HS-27A (cell line): ENCODE measurements around the gene MYLK.

Experiments
- DNase-seq: peaks from one replicate; pipeline ENCODE4 v3.0.0-alpha.2; 2012; ENCODE audit warnings: low read depth, missing footprints

Gene MYLK

DNA sequence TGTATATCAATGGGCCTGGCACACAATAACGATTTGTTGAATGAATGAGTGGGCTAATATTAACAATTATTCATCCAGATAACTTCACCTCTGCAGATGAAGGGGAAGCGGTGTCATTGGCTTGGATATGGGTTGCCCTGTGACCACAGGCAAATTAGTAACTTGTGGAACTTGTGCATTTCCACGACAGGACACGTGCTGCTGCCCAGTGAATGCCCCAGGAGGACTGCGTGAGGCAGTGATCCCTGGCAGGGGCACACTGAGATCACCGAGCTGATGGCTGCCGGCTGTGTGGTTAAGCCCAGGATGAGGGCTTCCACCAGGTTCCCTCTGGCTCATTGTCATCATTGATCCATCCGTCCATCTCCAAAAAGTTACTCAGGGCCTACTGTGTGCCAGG lies 215.2 kb downstream of the MYLK start:
- DNase-seq, result no peak

DNA sequence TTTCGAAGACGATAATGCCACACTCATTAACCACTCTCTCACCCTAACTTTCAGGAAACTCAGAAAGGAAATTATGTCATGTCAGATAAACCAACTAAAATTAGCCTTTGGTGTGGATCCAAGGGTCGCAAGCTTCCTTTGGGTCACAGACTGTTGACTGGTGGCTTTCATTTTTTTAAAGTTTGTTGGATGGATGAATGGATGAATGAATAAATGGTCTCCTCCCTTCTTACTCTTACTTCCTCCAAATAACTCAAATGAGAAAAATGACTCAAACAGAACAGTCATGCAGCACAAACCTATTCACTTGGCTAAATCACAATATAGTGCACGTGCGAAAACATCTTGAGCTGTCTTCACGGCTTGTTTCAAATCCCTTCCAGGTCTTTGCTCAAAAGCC lies 216.3 kb downstream of the MYLK start:
- DNase-seq, result no peak

DNA sequence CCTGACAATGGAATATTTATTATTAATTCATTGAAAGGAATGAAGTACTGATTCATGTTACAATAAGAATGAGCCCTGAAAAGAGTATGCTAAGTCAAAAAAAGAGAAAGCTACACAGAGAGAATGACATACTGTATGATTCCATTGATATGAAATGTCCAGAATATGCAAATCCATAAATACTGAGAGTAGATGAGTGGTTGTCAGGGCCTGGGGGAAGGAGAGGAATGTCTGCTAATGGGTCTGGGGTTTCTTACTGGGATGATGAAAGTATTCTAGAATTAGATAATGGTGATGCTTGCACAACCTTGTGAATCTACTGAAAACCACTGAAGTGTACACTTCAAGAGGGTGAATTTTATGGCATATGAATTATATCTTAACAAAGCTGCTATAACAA lies 219.4 kb downstream of the MYLK start:
- no peak for DNase-seq

DNA sequence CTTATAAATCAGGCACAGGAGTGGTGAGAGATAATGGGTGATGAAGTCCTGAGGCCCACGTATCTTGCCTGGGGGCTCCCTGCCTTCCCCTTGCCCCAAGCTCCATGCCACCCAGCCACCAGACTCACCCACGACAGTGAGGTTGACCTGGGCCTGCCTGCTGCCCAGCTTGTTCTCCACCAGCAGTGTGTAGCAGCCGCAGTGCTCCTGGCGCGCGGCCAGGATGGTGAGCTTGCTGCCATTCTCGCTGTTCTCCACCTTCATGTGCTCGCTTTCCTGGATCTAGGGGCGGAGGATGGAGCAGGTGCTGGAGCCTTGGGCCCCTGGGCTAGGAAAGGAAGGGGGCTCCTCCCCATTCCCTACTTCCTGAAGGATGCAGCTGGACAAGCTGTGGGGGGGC lies 220.2 kb downstream of the MYLK start:
- DNase-seq, result no peak

DNA sequence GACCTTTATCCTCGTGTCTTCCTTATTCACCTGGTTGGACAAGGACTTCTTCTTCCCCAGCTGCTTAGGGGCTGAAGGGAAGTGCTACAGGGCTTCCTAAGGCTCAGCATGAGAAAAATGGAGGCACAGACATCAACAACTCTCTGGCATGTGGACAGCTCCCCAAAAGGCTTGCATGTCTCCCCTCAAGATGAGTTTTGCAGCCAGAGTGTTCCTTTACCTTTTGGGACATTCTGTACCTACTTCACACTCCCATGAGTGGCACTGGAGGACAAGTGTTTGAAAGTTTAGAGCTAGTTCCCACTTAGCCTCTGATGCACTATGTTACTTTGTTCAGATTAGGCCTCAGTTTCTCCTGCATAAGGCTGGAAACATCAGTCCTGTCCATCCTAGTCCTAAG lies 222.2 kb downstream of the MYLK start:
- DNase-seq, result no peak

DNA sequence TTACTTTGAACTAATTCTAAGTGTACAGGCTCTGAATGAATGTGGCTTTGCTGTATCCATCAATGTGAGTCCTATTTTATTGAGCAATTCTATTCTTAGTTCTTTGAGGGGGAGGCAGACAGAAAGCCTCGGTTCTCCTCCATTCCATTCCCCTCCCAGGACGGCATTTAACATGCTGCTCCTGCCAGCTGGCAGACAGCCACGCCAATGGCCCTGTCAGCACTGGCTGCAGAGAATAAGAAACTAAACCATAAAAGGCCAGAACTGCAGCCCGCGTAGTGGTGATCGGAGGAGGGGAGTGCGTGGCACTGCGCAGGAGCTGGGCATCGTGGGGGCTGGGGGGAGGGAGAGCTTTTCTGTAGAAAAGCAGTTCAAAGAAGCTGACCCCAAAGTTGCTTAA lies 223.2 kb downstream of the MYLK start:
- DNase-seq, result peak; percentile 66

DNA sequence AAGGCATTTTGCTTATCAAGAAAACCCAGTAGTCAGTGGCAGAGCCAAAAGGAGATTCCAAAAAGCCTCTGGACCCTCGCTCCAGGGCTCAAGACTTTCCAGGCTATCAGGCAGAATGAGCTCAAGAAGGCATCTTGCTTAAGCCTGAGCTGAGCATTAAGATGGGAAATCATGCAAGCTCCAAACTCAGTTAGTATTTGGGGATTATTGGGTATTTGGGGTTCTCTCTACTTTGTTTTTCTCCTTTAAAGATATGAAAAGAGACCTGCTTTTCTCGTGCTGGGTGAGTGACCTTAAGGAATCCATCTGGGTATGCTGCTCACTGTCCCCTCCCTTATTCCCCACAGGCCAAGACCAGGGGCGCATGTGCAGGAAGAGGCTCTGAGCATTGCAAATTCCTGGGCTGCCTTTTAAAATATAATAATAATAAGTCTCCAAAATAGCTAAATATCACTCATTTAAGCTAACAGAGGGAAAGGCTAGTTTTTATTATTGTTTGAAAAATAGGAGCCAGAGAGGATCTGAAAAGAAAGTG lies 223.9 kb downstream of the MYLK start:
- no peak for DNase-seq

DNA sequence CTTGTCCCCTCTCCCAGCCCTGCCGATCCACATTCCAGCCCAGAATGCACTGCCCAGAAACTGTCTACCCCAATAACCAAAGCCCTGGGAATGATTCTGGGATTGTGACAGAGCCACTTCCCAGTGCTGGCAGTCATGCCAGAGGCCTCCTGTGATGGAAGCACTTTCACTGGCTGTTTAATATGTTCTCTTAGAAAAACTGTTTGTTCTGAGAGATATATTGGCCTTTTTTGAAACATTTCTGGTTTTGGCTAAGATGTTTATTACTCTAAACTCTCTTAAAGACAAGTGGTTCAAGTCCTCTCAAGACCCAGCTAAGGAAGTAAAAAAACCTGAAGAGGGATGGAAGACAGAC lies 225.3 kb downstream of the MYLK start:
- no peak for DNase-seq

DNA sequence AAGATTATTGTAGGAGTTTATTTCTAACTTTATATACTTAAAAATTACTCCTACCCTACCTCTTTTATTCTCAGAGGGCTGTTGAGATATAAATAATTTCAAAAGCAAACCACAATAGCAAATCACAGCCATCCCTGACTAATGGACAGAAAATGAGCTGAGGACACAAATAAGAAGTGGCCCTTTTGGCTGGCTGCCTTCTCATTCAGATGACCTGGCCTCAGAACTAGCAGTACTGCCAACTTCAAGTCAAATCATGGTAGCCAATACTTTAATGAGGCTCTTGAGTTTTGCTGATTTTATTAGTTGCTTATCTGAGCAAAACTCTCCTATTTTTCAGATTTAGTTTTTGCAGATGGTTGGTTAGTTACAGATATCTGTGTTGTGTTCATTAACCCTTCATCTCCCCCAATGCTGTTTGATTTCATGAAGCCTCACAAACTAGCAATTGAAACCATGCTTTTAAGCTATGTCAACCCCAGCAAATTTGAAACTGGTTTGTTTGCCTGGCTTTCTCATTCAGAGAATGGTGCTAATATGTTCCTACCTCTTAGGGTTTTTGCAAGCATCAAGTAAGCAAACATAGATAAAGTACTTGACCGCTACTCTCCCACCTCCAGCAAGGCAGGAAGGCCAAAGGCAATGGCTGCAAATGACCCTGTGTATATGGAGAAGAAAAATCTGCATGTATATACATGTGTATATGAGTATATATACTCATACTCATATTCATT lies 225.8 kb downstream of the MYLK start:
- no peak for DNase-seq

DNA sequence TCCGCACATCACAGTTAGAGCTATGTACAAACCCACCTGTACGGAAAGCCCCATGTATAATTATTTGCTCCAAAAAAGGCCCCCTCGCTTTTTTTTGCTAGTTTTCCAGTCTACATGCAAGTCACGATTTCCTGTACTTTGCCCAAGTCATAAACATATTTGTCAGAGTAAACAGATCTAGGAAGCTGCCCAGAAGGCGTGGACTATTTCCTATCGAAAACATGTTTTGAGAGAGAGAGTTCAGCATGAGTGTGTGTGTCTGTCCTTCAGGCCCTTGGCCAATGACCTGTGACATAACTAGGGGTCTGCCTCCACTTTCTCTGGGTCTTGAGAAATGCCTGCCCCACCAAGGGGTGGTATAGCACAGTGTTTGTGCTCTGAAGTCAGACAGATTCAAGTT lies 226.6 kb downstream of the MYLK start:
- DNase-seq, result no peak

DNA sequence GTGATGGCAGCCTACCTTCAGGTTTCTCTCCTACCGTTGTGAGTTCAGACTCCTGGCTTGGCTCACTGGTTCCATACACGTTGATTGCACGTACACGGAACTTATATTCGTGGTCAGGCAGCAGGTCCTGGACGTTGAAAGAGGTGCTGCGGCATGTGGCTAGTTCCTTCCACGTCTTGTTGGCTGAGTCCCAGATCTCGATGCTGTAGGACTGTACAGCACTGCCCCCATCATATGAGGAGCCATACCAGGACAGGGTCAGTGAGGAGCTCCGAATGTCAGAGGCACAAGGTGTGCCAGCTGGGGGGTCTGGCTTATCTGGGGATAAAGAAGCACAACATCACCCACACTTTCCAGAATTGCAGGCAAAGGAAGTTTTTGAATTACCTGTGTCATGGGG lies 227.0 kb downstream of the MYLK start:
- no peak for DNase-seq

DNA sequence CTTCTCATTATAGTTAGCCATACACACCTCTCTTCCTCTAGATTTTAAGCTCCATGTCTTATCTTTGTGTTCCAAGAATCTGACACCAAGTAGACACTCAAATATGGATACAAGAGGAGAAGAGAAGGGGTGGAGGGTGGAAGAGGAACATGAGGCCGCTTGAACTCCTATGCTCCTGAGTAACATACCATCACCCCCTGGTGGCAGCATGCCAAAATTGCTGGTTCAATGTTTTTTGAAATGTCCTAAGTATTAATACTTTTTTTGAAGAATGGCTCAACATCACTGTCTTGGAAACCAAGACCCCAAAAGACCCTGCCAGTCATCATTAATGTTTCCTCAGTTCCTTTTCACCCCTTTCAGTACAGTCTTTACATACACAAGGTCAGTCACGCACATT lies 227.4 kb downstream of the MYLK start:
- DNase-seq, result no peak

DNA sequence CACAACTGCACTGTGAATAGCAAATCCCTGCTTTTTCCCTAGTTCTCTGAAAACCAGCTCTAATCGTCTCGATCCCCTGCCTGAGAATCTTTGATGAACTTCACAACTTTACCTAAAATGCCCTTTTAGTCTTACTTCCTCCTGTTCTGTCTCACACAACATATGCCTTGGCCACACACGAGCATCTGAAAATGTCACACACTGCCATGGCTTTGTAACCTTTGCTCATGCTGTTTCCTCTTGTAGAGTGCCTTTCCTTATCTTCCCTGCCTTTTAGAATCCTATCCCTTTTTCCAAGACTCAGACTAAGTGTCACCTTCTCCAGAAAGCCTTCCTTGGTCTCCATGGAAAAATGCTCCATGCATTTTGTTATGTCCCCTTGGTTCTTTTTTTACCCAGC lies 227.9 kb downstream of the MYLK start:
- no peak for DNase-seq

DNA sequence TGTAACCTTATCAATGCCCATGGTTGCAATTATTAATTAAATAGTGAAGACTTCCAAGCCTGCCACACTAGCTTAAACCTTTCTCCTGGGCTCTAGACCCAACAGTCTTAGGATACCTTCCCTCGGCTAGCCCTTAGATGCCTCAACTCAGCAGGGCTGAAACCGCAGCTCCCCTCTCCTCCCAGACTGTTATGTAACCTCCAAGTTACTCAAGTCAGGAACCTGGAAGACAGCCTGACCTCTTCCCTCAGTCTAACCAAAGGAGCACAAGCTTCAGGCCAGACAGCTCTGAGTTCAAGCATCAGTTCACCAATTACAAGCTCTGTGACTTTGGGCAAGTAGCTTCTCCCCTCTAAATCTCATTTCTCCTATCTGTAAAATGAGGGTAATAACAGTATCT lies 228.7 kb downstream of the MYLK start:
- no peak for DNase-seq

DNA sequence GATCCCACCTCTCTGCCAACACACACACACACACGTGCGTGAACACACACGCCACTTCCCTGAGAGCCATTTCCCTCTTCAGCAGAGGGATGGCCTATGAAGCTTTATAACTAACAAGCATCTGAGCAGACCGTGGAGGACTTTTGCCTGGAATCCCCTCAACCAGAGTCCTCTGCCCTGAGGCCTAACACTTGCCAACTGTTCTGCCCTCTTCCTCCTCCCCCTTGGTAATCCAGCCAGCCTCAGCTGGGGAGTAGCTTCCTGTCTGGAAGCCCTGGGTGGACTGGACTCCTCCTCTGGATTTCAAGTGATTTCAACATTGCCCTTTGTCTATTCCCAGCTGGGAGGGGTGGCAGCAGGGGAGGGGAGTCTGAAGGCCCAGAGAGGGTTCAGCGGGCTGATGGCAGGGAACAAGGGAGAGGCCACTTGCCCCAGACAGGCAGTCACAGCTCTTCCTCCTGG lies 230.9 kb downstream of the MYLK start:
- DNase-seq, result peak; percentile 51

DNA sequence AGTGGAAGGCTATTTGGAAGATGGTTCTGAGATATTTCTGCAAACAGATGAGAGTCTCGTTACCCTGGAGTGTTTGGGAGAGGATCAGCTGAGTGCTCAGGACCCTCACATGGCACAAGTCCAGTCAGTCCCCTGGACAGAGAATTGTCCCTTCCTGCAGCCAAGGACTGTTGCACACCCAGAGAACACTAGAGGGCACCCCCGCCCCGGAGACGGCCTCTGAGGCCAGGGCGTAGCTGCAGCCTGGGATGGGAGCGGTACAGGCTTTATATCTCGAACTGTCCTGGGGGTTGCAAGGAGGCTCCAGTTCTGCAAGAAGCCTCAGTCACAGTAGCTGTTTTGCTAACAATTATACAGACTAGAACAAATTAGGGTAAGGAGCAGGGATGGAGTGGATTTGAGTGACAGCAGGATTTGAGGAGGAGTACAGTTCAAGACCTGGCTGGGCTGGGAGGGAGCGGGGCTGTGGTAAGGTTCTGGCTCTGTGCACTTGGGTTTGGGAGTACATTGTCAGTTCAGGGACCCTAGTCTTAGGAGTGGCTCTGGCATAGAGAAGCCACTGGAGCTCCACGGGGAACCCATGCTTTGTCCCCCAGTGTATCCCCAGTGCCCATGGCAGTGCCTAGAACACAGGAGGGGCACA lies 231.7 kb downstream of the MYLK start:
- no peak for DNase-seq

DNA sequence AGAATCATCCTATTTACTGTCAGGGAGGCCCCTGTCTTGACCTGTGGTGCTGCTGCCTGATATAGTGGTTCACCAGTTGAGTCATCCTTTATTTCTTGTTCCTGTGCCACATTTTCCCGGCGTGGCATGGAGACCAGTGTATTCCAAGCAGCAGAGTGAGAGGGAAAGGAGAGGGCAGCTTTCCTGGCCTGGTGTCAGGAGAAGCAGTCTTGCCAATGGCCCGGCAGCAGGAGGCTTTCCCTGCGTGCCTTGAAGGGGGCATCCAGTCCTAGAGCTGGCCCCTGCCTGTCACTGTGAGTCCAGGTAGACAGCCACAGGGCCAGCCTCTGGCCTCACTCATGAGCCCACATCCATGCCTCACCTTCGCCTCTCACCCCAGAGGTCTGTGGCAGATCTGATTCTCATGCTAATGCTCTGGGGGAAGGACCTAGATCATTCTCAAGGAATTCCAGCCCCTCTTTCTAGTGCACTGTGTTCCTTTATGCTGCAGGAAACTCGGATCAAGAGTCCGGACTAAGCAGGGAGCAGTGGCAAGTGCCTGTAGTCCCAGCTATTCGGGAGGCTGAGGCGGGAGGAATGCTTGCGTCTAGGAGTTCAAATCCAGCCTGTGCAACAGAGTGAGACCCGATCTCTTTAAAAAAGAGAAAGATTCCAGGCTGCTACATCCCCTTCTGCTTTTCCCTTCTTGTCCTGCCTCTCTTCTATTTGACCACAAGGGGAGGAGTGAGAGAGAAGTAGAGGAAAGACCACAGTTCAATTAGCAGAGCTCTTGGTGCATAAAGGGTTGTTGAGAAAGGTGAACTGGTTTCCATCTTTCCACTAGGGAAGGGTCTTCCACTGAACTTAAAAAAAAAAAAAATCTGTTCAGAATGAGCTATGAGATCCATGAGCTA lies 232.4 kb downstream of the MYLK start:
- no peak for DNase-seq

DNA sequence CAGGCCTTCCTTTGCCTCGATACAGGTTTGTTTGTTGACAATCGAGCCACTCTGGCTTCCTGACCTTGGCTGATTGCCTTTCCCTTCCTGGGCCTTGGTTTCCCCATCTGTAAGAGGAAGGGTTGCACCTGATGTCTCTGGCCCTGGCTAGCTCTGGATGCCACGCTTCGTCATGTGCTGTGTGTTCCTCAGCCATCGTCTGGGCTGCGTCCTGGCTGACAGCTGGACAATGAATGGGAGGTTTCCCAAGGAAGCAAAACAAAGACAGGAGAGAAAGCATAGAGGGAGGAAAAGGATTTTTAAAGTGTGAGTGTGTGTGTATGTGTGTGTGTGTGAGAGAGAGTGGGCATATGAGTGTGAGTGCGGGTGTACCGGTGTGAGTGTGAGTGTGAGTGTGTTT lies 234.0 kb downstream of the MYLK start:
- no peak for DNase-seq

DNA sequence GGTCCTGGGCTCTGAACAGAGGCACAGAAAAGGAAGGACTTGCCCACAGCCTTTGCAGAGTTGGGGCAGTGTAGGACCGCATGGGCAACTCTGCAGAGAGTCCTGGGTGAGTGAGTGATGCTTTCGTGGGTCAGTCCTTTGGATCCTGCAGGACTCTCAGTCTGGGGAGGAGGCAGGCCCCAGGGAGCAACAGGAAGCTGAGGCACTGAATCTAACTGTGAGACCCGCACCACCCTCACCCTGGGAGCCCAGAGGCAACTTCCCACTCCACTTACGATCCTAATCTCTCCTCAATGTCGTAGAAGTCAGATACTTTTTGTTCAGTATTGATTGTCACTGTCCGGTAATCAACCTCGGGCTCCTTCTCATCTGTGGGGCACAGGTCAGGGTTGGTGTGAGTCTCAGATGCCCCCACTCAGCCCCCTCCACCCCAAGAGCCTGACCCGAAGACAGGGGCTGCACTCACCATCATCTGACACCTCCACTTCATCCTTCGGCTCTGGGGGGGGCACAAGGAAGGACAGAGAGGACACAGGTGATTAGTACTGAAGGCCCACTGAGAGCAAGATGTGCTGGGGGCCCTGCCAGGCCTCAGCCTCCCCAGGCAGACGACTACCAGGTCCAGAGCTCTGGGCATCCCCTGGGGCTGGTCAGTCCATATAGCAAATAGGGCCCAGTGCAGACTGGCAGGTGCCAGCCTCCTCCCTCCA lies 235.3 kb downstream of the MYLK start:
- DNase-seq, result no peak

DNA sequence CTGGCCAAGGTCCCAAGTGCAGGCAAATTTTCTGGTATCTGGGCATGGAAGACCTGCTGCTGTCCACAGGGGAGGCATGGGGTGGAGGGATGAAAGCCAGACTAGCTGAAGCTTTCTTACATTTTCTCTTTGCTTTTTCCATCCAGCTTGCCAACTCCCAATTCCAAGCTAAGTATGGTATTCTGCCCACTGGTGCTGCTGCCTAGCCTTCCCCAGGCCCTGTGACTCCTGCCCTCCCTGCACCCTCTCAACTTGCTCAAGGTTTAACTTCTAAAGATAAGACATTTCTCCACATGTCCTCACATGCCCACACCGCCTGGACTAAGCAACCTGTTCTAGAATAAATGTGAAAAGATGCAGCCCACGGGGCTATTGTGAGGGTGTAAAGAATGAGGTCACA lies 239.8 kb downstream of the MYLK start:
- no peak for DNase-seq

DNA sequence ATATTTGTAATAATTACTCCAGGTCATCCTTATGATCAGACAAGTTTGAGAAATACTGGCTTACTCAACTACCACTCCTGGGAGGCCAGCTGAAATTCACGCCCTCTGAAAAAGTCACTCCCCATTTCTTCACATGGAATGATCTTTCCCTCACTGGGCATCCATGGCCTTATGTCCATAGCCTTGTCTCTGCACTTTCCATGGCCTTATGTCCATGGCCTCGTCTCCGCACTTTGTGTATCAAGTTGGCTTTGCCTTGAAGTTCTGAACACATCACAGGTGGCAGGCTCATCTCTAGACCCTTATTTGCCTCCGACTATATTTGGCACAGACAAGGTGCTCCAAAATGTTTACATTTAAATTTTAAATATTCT lies 241.2 kb downstream of the MYLK start:
- no peak for DNase-seq
